Stimulated activated naive B cell treated with anti-CD40 and anti-IgM and Interleukin-4, amounts not matched to agents 10 μg/mL and 1 μg/mL and 100 μg/mL, for 72 hours (primary cell): ENCODE data around the gene RIT2.

ENCODE experiments used
- ATAC-seq, 2 donors: fragments of 150-1000 bp; cut with Tn5 transposase; replicated peaks; 2 replicates each; pipeline ENCODE4 v1.10.0; 2021; ENCODE audit warnings: moderate library complexity in 1 of 2
- DNase-seq: peaks from one replicate; pipeline ENCODE4 v3.0.0; 2021
- H3K27ac Mint-ChIP-seq: one replicate; pipeline ENCODE4 v1.8.0; 2022; ENCODE audit warnings: mild to moderate bottlenecking, mixed read lengths
- H3K27me3 Mint-ChIP-seq, 2 donors: one replicate each; pipeline ENCODE4 v1.8.0; 2022; ENCODE audit warnings: mixed read lengths in 2 of 2
- H3K36me3 Mint-ChIP-seq, 2 donors: one replicate each; pipeline ENCODE4 v1.8.0; 2022; ENCODE audit warnings: mixed read lengths in 2 of 2, mild to moderate bottlenecking in 1 of 2
- H3K4me1 Mint-ChIP-seq, 2 donors: one replicate each; pipeline ENCODE4 v1.8.0; 2022; ENCODE audit warnings: mixed read lengths in 2 of 2, mild to moderate bottlenecking in 1 of 2
- H3K4me3 Mint-ChIP-seq, 2 donors: one replicate each; pipeline ENCODE4 v1.8.0; 2022; ENCODE audit warnings: mild to moderate bottlenecking in 2 of 2, mixed read lengths in 2 of 2, moderate library complexity in 1 of 2
- H3K9me3 Mint-ChIP-seq, 2 donors: one replicate each; pipeline ENCODE4 v1.8.0; 2022; ENCODE audit warnings: mixed read lengths in 2 of 2, mild to moderate bottlenecking in 1 of 2

The RIT2 gene

DNA sequence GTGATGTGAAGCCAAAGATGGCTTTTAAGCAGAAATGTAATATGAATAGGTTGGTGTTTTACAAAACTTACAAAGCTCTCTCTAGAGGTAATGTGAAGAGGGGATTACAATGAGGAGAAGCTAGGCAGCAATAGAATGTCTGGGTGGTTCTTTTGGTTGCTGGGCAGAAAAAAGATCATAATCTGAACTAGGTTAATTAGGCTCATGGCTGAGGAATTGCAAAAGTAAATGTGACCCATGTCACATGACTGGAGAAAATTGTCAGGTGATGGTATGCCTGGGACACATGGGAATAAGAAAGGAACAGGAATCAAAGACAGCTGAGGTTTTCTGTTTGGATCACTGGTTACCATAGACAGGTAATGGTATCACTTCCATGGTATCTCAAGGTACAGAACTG lies 7.5 kb upstream of the RIT2 start:
- Mint-ChIP-seq H3K27me3 (no peaks in the 10 kb centered on the region), H3K36me3 (no peaks in the 10 kb centered on the region), H3K9me3 (no peaks in the 10 kb centered on the region), H3K4me1 (no peaks in the 10 kb centered on the region), H3K27ac (no peak overlapping the region), H3K4me3 (no peak overlapping the region)
- ATAC-seq (no peak), DNase-seq (no peak)

DNA sequence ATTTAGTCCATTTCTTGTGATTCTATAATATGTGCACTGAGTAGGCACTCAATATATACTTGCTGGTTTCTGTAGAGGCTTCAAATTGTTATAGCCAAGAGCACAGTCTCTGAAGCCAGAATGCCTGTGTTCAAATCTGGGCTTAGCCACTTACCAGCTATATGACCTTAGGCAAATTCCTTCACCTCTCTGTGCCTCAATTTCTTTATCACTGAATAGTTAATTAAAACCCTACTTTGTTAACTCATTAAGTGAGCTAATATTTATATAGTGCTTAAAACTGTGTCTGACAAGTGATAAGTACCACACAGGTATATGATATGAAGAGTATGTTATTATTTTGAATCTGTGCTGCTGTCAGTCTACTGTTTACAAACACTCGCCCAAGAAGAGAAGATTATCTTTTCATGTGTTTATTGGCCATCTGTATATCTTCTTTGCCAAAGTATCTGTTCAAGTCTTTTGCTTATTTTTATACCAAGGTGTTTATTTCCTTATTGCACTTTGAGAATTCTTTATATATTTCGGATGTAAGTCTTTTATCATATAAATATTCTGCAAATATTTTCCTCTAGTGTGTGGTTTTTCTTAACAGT lies 1.3 kb upstream of the RIT2 start:
- Mint-ChIP-seq H3K4me3 (no peak overlapping the region), H3K4me1 (no peaks in the 10 kb centered on the region), H3K27ac (no peak overlapping the region), H3K27me3 (no peaks in the 10 kb centered on the region), H3K9me3 (no peaks in the 10 kb centered on the region), H3K36me3 (no peaks in the 10 kb centered on the region)
- ATAC-seq (no peak), DNase-seq (no peak)

DNA sequence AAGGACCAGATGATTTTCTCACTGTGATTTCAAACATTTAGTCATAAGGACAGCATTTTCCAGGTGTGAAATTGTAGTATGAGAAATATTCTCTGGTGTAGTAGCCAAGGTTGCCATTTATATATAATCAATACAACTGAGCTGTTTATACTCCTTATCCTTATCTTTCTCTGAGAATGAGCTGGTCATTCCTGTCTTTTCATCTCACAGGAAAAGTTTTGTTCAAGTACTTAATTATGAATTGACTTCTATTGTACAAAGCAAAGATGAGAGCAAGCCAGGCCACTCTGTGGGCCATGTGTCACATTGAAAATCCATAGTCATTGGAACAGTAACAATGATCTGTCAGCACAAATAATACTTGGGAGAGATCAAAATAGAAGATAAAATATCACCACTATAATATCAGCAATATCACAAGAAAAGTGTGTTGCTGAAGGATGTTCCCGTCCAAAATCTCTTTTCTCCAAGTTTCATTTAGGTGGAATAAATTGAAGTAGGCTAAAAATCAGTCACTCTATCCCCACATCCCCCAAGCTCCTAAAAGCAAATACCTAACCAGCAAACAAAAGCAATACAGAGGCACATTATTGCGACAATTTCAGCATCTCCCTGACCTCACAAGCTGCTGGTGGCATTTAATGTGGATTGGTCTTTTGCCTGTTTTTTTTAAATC lies 2.1 kb downstream of the RIT2 start:
- H3K27me3 Mint-ChIP-seq, result no peaks in the 10 kb centered on the region
- no peaks in the 10 kb centered on the region for H3K36me3 Mint-ChIP-seq
- H3K4me1 Mint-ChIP-seq, result no peaks in the 10 kb centered on the region
- H3K27ac Mint-ChIP-seq, result no peak overlapping the region
- DNase-seq (no peak), ATAC-seq (no peak)
- no peaks in the 10 kb centered on the region for H3K9me3 Mint-ChIP-seq
- H3K4me3 Mint-ChIP-seq, result no peak overlapping the region

DNA sequence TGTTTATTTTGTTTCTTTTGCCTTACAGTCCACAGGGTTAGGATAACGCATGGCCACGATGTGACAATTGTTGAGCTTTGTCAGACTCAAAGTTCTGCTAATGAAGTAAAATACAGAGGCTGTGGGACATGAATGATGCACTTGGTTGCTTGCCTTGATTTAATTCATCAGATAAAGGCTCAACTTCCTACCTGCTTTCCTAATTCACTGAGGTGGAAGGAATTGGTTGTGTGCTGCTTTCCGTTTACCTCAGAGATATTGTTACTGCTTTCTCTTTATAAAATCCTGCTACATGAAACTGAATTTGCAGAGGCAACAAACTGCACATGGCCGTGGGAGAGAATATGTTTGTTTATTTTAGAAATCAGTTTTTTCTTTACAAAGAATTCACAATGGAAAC lies 6.6 kb downstream of the RIT2 start:
- Mint-ChIP-seq H3K4me3 (no peak overlapping the region), H3K36me3 (no peaks in the 10 kb centered on the region), H3K27me3 (no peaks in the 10 kb centered on the region), H3K4me1 (no peaks in the 10 kb centered on the region), H3K27ac (no peak overlapping the region), H3K9me3 (no peaks in the 10 kb centered on the region)
- DNase-seq (no peak), ATAC-seq (no peak)

DNA sequence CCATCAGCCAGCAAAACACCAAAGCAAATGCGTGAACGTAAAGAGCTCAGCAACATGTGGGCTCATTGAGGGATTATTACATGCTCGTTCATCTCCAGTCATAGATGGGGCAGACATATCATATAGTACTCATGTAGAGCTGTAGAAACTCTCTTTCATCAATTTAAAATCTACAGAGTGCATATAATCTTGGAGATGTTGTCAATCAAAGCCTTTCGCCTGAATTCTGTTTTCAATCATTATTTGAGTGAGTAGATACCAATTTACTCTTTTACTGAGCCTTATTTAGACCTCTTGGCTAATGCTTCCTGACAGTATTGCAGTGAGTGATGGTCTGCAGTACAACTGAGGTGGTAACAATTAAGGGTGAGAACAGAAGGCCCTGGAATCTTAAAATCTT lies 7.0 kb downstream of the RIT2 start:
- ATAC-seq (no peak), DNase-seq (no peak)
- Mint-ChIP-seq H3K27ac (no peak overlapping the region), H3K4me1 (no peaks in the 10 kb centered on the region), H3K9me3 (no peaks in the 10 kb centered on the region), H3K27me3 (no peaks in the 10 kb centered on the region), H3K4me3 (no peak overlapping the region), H3K36me3 (no peaks in the 10 kb centered on the region)

DNA sequence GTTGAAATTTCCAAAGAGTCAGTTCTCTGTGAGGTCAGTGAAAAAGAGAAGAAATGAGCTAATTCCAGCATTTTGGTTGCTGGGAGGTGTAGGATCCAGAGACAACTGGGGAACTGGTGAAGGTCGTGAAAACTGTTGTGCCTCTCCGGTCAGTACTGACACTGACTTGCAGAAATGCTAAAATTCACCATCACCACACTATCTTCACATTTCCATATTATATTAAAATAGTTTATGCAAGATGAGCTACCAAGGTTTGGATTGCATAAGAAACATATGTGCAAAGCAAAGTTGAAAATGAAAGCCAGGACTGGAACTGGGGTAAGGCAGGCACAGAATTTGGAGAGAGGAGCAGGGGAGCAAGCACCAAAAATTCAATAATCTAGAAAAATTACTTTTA lies 21.8 kb downstream of the RIT2 start:
- no peaks in the 10 kb centered on the region for H3K36me3 Mint-ChIP-seq

DNA sequence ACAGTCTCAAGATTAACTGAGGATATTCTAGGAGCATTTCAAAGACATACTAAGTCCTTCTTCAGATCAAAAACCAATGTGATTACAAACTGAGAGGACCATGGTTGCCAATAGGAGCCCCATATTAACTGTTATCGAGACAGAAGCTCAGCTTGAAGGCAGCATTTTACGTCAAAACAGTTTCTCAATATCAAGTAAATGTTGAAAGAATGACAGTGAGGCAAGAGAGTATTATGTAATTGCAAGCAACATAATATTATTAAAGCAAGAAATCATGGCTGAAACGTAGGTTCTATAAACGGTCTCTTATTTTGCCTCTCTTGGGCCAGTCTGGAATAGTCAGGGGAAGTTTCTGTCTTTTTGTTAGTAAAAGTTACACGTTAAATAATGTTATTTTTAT lies 22.9 kb downstream of the RIT2 start:
- H3K36me3 Mint-ChIP-seq, result no peaks in the 10 kb centered on the region
- DNase-seq (no peak), ATAC-seq (no peak)
- H3K4me3 Mint-ChIP-seq, result no peak overlapping the region
- H3K27me3 Mint-ChIP-seq, result no peaks in the 10 kb centered on the region
- peaks cover 0 to 1% of the 10 kb centered on the region in 2 donors for H3K9me3 Mint-ChIP-seq
- H3K4me1 Mint-ChIP-seq, result no peaks in the 10 kb centered on the region
- H3K27ac Mint-ChIP-seq, result no peak overlapping the region

More for the DNA sequence above, 21.8 kb downstream of the RIT2 start:
- Mint-ChIP-seq H3K9me3 (peaks cover 0 to 1% of the 10 kb centered on the region in 2 donors), H3K4me3 (no peak overlapping the region), H3K4me1 (no peaks in the 10 kb centered on the region), H3K27ac (no peak overlapping the region), H3K27me3 (no peaks in the 10 kb centered on the region)
- no peak for DNase-seq
- ATAC-seq, result no peak

DNA sequence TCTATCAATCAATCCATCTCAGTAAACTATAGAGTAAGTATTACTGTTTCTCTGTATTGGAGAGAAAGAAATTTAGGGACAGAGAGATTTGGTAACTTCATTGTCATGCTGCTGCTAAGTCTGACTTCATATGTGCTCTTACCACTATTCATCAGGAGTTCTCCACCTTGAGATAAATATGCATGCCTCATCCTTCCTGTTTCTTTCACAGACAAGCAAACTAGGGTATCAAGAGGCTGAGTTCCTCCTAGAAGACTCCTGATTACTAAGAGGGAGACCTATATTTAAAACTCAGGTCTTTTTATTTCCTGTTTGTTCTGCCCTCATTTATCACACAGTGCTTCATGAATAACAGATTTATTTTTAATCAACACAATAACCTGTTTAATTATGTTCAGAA lies 34.1 kb downstream of the RIT2 start:
- DNase-seq, result no peak
- no peaks in the 10 kb centered on the region for H3K36me3 Mint-ChIP-seq
- H3K9me3 Mint-ChIP-seq, result peaks cover 0 to 3% of the 10 kb centered on the region in 2 donors
- no peak overlapping the region for H3K27ac Mint-ChIP-seq
- no peak overlapping the region for H3K4me3 Mint-ChIP-seq
- H3K27me3 Mint-ChIP-seq, result no peaks in the 10 kb centered on the region
- ATAC-seq, result no peak
- no peaks in the 10 kb centered on the region for H3K4me1 Mint-ChIP-seq

DNA sequence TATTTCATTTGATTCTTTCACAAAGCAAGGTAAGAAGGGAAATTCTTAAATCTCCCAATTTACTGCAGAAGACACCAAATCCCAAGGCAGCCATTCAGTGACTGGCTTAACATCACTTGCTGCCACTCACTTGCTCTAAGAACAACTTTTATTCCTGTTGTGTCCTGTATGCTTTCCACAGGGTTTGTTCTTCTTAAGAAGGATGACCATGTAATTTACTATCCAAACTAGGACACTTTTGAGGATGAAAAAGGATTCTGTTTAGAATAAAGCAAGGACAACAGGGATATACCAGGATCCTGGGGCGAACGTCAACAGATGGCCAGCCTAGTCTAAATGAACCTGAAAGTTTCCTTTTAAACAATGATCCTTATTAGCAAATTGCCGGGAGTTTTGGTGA lies 34.8 kb downstream of the RIT2 start:
- no peak overlapping the region for H3K4me3 Mint-ChIP-seq
- no peaks in the 10 kb centered on the region for H3K27me3 Mint-ChIP-seq
- no peaks in the 10 kb centered on the region for H3K4me1 Mint-ChIP-seq
- ATAC-seq (no peak), DNase-seq (no peak)
- no peaks in the 10 kb centered on the region for H3K36me3 Mint-ChIP-seq
- H3K27ac Mint-ChIP-seq, result no peak overlapping the region
- H3K9me3 Mint-ChIP-seq, result peaks cover 2 to 3% of the 10 kb centered on the region in 2 donors

DNA sequence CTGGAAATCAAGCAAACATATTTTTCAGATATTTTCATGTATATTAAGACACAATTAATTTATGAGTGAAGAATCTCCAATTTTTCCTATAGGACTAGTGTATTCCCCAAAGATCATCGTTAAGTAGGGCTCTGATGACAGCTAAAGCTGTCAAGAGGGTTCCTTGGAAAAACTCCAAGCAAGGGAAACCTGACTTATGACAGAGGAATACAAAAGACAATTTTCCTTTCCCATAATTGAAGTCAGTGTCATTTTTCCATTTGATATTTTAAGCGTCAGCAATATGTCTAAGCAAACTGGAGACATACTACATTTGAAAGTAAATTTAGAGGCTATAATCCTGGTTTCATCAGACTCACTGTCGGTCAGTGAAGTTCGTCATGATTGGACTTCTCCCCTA lies 36.1 kb downstream of the RIT2 start:
- Mint-ChIP-seq H3K4me1 (no peaks in the 10 kb centered on the region), H3K9me3 (peaks cover 0 to 2% of the 10 kb centered on the region in 2 donors), H3K27me3 (no peaks in the 10 kb centered on the region), H3K4me3 (no peak overlapping the region), H3K36me3 (no peaks in the 10 kb centered on the region), H3K27ac (no peak overlapping the region)
- DNase-seq, result no peak
- ATAC-seq, result no peak

DNA sequence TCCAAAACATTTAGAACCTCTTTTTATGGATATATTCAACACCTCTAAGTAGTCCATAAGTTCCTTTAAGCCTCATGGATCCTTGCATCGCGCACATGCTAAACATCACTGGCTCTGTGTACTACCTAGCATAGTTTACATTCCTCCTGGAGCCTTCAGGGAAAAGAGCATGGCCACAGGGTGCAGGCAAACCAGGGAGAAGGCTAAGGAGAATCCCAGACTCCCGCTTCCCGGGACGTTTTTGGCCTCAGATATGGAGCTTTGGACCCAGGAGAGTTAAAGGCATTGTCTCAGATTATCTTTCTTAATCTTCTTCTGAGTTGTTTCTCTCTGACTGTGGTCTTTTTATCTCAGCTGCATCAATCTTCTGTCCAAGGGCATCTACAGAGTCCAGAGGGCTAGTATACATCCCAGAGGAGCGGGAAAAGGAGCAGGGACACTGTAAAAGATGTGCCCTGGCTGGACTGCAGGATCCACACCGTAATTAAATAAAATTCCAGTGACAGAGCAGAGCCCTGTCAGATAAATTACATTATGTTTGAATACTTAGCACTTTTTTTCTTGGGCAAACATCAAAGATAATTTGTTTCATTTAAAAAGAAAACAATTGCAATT lies 36.9 kb downstream of the RIT2 start:
- no peaks in the 10 kb centered on the region for H3K4me1 Mint-ChIP-seq
- H3K36me3 Mint-ChIP-seq, result no peaks in the 10 kb centered on the region
- no peaks in the 10 kb centered on the region for H3K27me3 Mint-ChIP-seq
- DNase-seq (no peak), ATAC-seq (no peak)
- peaks cover 0 to 2% of the 10 kb centered on the region in 2 donors for H3K9me3 Mint-ChIP-seq
- no peak overlapping the region for H3K4me3 Mint-ChIP-seq
- H3K27ac Mint-ChIP-seq, result no peak overlapping the region

DNA sequence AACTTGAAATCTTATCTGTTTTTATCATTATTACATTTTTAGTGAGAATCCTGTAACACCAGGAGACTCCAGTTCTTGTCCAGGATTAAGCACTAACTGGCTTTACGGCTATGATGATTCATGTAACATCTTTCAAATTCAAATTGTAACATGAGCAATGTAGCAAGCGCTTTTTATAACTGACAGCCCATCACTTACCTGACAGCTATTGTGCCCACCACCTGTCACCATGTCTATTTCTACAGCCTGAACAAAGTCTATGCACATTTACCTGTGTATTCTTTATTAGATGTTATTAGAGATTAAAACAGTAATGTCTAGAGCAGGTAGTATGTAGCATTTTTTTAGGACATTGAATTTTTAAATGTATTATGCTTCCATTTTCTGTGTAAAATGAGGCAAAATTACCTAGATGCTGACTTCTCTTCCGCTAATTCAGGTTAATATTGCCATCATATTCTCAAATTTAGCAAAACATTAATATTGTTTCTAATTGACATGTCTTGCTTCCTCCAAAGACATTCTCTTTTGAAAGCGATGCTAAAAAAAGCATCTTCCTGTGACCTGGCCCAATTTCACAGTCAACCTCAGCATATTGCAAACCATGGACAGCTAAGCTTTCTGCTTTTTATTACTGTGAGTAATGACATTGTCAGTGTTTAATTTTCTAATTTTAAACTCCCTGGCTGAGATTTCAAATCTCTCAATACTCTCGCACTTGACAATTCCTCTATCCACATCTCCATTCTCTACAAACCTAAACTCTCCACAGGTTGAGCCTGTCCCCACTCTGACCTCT lies 37.8 kb downstream of the RIT2 start:
- ATAC-seq, result no peak
- no peaks in the 10 kb centered on the region for H3K36me3 Mint-ChIP-seq

DNA sequence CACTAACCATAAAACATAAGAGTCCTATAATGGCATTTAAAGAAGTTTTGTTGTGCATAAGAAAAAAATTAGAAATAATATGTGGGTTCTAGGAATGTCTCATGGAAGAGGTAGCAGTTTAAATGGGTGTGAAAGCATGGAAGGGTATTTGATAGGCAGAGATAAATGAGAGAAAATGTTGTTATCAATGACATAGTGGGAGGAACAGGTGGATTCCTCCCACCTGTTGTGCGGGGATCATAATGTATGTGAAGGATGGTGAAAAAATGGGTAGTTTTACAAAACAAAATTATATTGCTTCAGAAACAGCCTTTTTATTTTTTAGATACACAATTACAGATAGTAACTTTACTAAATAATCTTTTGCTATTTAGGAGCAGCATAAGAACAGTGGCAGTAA lies 41.7 kb downstream of the RIT2 start:
- H3K4me3 Mint-ChIP-seq, result no peak overlapping the region
- DNase-seq (no peak), ATAC-seq (no peak)
- H3K9me3 Mint-ChIP-seq, result peaks cover 0 to 3% of the 10 kb centered on the region in 2 donors
- no peak overlapping the region for H3K27ac Mint-ChIP-seq
- H3K27me3 Mint-ChIP-seq, result no peaks in the 10 kb centered on the region
- H3K4me1 Mint-ChIP-seq, result no peaks in the 10 kb centered on the region
- no peaks in the 10 kb centered on the region for H3K36me3 Mint-ChIP-seq

More for the DNA sequence above, 37.8 kb downstream of the RIT2 start:
- DNase-seq, result no peak
- H3K27me3 Mint-ChIP-seq, result no peaks in the 10 kb centered on the region
- H3K4me3 Mint-ChIP-seq, result no peak overlapping the region
- no peak overlapping the region for H3K27ac Mint-ChIP-seq
- no peaks in the 10 kb centered on the region for H3K4me1 Mint-ChIP-seq
- peaks cover 0 to 2% of the 10 kb centered on the region in 2 donors for H3K9me3 Mint-ChIP-seq

DNA sequence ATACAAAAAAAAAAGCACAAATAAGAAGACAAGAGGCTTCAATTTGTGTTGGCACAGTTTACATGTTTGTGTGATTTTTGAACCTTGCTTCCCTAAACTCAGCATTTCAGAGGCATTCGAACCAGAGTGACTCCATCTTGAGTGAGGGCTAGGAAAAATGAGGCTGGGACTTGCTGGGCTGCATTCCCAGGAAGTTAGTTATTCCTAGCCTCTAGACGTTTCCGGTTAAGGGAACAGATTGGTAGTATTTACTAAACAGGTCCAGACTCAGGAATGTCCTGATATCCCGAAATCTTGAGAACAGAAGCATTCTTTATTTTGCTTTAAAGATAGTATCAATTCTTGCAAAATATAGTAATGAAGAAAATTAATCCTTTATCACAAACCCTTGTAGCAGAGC lies 46.7 kb downstream of the RIT2 start:
- Mint-ChIP-seq H3K4me1 (no peaks in the 10 kb centered on the region), H3K27me3 (no peaks in the 10 kb centered on the region), H3K27ac (no peak overlapping the region), H3K9me3 (peaks cover 0 to 2% of the 10 kb centered on the region in 2 donors), H3K36me3 (no peaks in the 10 kb centered on the region), H3K4me3 (no peak overlapping the region)
- no peak for DNase-seq
- no peak for ATAC-seq

DNA sequence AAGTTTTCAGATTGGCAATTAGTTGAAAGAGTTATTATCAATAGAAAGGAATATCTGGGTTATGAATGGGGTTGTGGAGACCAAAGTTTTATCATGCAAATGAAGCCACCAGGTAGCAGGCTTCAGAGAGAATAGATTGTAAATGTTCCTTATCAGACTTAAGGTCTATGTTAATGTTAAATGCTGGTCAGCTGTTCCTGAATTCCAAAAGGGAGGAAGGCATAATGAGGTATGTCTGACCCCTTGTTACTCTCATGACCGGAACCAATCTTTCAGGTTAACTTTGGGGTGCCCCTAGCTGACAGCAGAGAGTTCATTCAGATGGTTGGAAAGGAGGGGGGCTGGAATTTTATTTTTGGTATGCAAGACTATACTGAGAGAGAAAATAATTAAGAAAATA lies 47.9 kb downstream of the RIT2 start:
- no peaks in the 10 kb centered on the region for H3K4me1 Mint-ChIP-seq
- ATAC-seq (no peak), DNase-seq (no peak)
- no peaks in the 10 kb centered on the region for H3K27me3 Mint-ChIP-seq
- H3K4me3 Mint-ChIP-seq, result no peak overlapping the region
- peaks cover 0 to 2% of the 10 kb centered on the region in 2 donors for H3K9me3 Mint-ChIP-seq
- H3K27ac Mint-ChIP-seq, result no peak overlapping the region
- no peaks in the 10 kb centered on the region for H3K36me3 Mint-ChIP-seq
